AG04449 (cell line): Measurements from ENCODE around the gene CTU2.

ENCODE experiments used
- CTCF ChIA-PET: fragments of 350-600 bp; formaldehyde crosslinking; extraction: SDS; loops from one replicate; lab custom pipeline; 2021; ENCODE audit warnings: antibody characterized with exemption; lab: Yijun Ruan, JAX
- POLR2A ChIA-PET: fragments of 400-600, 350-600 bp; formaldehyde crosslinking; extraction: SDS; loops from one replicate; lab custom pipeline; 2020; ENCODE audit warnings: antibody characterized with exemption, inconsistent platforms; lab: Yijun Ruan, JAX
- DNase-seq: peaks from one replicate; pipeline ENCODE4 v3.0.0-alpha.2; 2010; ENCODE audit warnings: low read depth, low spot score
- H3K4me3 ChIP-seq: 2 replicates; pipeline ENCODE4 v1.5.1; 2011; ENCODE audit warnings: low read depth, mild to moderate bottlenecking, control low read depth, low read length
- CTCF ChIP-seq: IDR thresholded peaks from one replicate; pipeline ENCODE4 v1.5.1; 2011; ENCODE audit warnings: mild to moderate bottlenecking, moderate library complexity, low read length, control low read depth, inconsistent platforms; ENCODE audit not compliant: insufficient read depth; ENCODE audit errors: missing control alignments

CTU2 gene

GRCh38 chr16:88678224-88678979, 27.9 kb upstream of the CTU2 start:
- CTCF ChIA-PET = interaction anchor here (1.0 kb wide), 1 partner anchor 11 kb away, joined by 3 read pairs; no protein-coding TSS in a partner anchor
- DNase-seq = no peak
- H3K4me3 ChIP-seq = no peak overlapping the region
- POLR2A ChIA-PET = no interaction called here
- no peak for TF ChIP-seq CTCF

- TF ChIP-seq CTCF = no peak
- DNase-seq = no peak
- CTCF ChIA-PET = interaction anchor here (1.0 to 2.1 kb wide), 4 partner anchors 9 to 19 kb away, joined by 3 to 4 read pairs (median 4); no protein-coding TSS in a partner anchor
- no peak overlapping the region for H3K4me3 ChIP-seq
- POLR2A ChIA-PET = no interaction called here
These were observed 25.7 kb upstream of the CTU2 start for GRCh38 chr16:88680554-88681083.

GRCh38 chr16:88681084-88681680, 25.1 kb upstream of the CTU2 start:
- ChIA-PET POLR2A (no interaction called here), CTCF (interaction anchor here (1.0 to 2.1 kb wide), 4 partner anchors 9 to 18 kb away, joined by 3 to 4 read pairs (median 4); no protein-coding TSS in a partner anchor)
- H3K4me3 ChIP-seq = no peak overlapping the region
- no peak for DNase-seq
- TF ChIP-seq CTCF = peak; percentile 3

GRCh38 chr16:88681709-88682451, 24.4 kb upstream of the CTU2 start:
- ChIA-PET CTCF (interaction anchor here (1.0 to 2.1 kb wide), 2 partner anchors 10 to 14 kb away, joined by 4 read pairs; no protein-coding TSS in a partner anchor), POLR2A (no interaction called here)
- TF ChIP-seq CTCF = no peak
- H3K4me3 ChIP-seq = no peak overlapping the region
- DNase-seq = no peak

- CTCF ChIA-PET = interaction anchor here (0.8 to 3.0 kb wide), 8 partner anchors 9 to 174 kb away, joined by 3 to 11 read pairs (median 3); no protein-coding TSS in a partner anchor
These were observed 21.6 kb upstream of the CTU2 start for GRCh38 chr16:88684569-88685155.

More at GRCh38 chr16:88684569-88685155, 21.6 kb upstream of the CTU2 start:
- POLR2A ChIA-PET = no interaction called here
- DNase-seq = no peak
- TF ChIP-seq CTCF = no peak
- H3K4me3 ChIP-seq = no peak overlapping the region
